ENCODE data around the gene CFAP251. TPM values are rescaled to one million over a fixed set of nuclear protein-coding genes. Genes with fewer than 3 reads are reported as not detected.

Gene CFAP251
- total and polyA plus RNA-seq, 2 of the 8 experiments (the other 6 are each of a cell fraction or from before 2014, with no cell fraction given) = 1.8 to 2.9 TPM

GRCh38 chr12:121917950-121918678 is at the start of gene CFAP251 (continued):
- TF ChIP-seq RAD21 (IDR thresholded peaks at IDR 0.05 in 1 of 2, conservative IDR thresholded peaks at IDR 0.05 in 1 of 2; ENCODE audit: low read depth in 2 of 2, low read length in 2 of 2) = peak; percentile 79 to 83
- peak; percentile 64; the same call in 1 of the 2 replicates for TF ChIP-seq SRF (IDR thresholded peaks at IDR 0.05; ENCODE audit: low read depth, low read length)
- TF ChIP-seq JUND (IDR thresholded peaks at IDR 0.05; ENCODE audit: low read length) = no peak
- TF ChIP-seq FOSL1 (IDR thresholded peaks at IDR 0.05; ENCODE audit: insufficient read depth, low read depth, low read length) = no peak
- TF ChIP-seq MAX (IDR thresholded peaks at IDR 0.05) = peak; percentile 98
- peak; percentile 65; the same call in 1 of the 2 replicates for TF ChIP-seq POLR2AphosphoS5 (IDR thresholded peaks at IDR 0.05; ENCODE audit: low read depth, low read length)
- no peak for TF ChIP-seq NRF1 (IDR thresholded peaks at IDR 0.05; ENCODE audit: low read depth, low read length)
- TF ChIP-seq MAFK (IDR thresholded peaks at IDR 0.05; ENCODE audit: low read depth, low read length) = no peak
- no peak for TF ChIP-seq CHD7 (IDR thresholded peaks at IDR 0.05; ENCODE audit: insufficient replicate concordance, low read length)
- TF ChIP-seq TBP (IDR thresholded peaks at IDR 0.05; ENCODE audit: low read depth, low read length) = peak; percentile 58; the same call in 1 of the 2 replicates

All from H1 (cell line).